ENCODE data around the gene MYOZ3. TPM values are rescaled to one million over a fixed set of nuclear protein-coding genes. Genes with fewer than 3 reads are reported as not detected.
A peak's percentile ranks its signal among the peaks of the same experiment; 100 is the strongest.

The MYOZ3 gene
- total RNA-seq, 2 donors from 2014 or later: not detected

- H3K27ac Mint-ChIP-seq: no peak overlapping the region
- ATAC-seq (no peak), DNase-seq (no peak)
- H3K4me1 Mint-ChIP-seq: peaks cover 14% of the 10 kb centered on the region
- no peaks in the 10 kb centered on the region for H3K9me3 ChIP-seq (ENCODE audit: control insufficient read depth, low read length, poor library complexity, severe bottlenecking)
- peaks cover 30% of the 10 kb centered on the region for H3K27me3 Mint-ChIP-seq
- H3K36me3 Mint-ChIP-seq (ENCODE audit: low read depth): peaks cover 2% of the 10 kb centered on the region
- no peak overlapping the region for H3K4me3 Mint-ChIP-seq
These were observed 38.9 kb upstream of the MYOZ3 start for GRCh38 chr5:150622157-150622556.

GRCh38 chr5:150623152-150623877 is 37.7 kb upstream of the MYOZ3 start:
- ATAC-seq: no peak
- Mint-ChIP-seq H3K4me3 (peak overlapping the region; percentile 92), H3K27me3 (peaks cover 39% of the 10 kb centered on the region), H3K4me1 (peaks cover 18% of the 10 kb centered on the region), H3K27ac (peak overlapping the region; percentile 57), H3K36me3 (ENCODE audit: low read depth) (peaks cover 5% of the 10 kb centered on the region)
- no peaks in the 10 kb centered on the region for H3K9me3 ChIP-seq (ENCODE audit: control insufficient read depth, low read length, poor library complexity, severe bottlenecking)
- DNase-seq: no peak

DNA sequence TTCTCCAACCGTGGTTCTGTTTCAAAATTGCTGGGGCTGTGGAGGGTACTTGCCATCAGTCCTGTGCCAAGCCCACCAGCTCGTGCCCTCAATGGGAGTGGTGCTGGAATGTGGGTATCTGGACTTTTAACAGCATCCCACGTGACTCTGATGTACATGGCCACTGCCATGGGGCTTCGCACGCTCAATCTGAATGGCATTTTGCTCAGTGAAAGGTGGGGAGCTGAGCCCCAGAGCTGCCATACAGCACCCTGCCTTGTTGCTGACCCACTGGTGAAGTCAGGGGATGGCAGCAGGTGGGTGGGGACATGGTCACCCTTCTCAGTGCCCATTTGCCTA is 37.2 kb upstream of the MYOZ3 start:
- Mint-ChIP-seq H3K36me3 (ENCODE audit: low read depth) (peaks cover 5% of the 10 kb centered on the region), H3K27ac (peak overlapping the region; percentile 57), H3K4me3 (peak overlapping the region; percentile 92), H3K4me1 (peaks cover 18% of the 10 kb centered on the region), H3K27me3 (peaks cover 39% of the 10 kb centered on the region)
- DNase-seq (no peak), ATAC-seq (no peak)
- no peaks in the 10 kb centered on the region for H3K9me3 ChIP-seq (ENCODE audit: control insufficient read depth, low read length, poor library complexity, severe bottlenecking)

- H3K27me3 Mint-ChIP-seq: peaks cover 33% of the 10 kb centered on the region
- ATAC-seq (peak; percentile 72), DNase-seq (peak in 2 of 3 donors; percentile 16 to 17)
- H3K4me3 Mint-ChIP-seq: peak overlapping the region; percentile 92
- H3K27ac Mint-ChIP-seq: peak overlapping the region; percentile 57
- H3K4me1 Mint-ChIP-seq: peaks cover 18% of the 10 kb centered on the region
- no peaks in the 10 kb centered on the region for H3K9me3 ChIP-seq (ENCODE audit: control insufficient read depth, low read length, poor library complexity, severe bottlenecking)
- peaks cover 5% of the 10 kb centered on the region for H3K36me3 Mint-ChIP-seq (ENCODE audit: low read depth)
These were observed 36.5 kb upstream of the MYOZ3 start for GRCh38 chr5:150624334-150625163.

GRCh38 chr5:150625164-150625535 is 35.9 kb upstream of the MYOZ3 start:
- H3K9me3 ChIP-seq (ENCODE audit: control insufficient read depth, low read length, poor library complexity, severe bottlenecking): no peaks in the 10 kb centered on the region
- H3K4me1 Mint-ChIP-seq: peaks cover 18% of the 10 kb centered on the region
- no peak overlapping the region for H3K27ac Mint-ChIP-seq
- no peak for DNase-seq
- H3K4me3 Mint-ChIP-seq: no peak overlapping the region
- H3K36me3 Mint-ChIP-seq (ENCODE audit: low read depth): peaks cover 5% of the 10 kb centered on the region
- peaks cover 33% of the 10 kb centered on the region for H3K27me3 Mint-ChIP-seq
- ATAC-seq: no peak

DNA sequence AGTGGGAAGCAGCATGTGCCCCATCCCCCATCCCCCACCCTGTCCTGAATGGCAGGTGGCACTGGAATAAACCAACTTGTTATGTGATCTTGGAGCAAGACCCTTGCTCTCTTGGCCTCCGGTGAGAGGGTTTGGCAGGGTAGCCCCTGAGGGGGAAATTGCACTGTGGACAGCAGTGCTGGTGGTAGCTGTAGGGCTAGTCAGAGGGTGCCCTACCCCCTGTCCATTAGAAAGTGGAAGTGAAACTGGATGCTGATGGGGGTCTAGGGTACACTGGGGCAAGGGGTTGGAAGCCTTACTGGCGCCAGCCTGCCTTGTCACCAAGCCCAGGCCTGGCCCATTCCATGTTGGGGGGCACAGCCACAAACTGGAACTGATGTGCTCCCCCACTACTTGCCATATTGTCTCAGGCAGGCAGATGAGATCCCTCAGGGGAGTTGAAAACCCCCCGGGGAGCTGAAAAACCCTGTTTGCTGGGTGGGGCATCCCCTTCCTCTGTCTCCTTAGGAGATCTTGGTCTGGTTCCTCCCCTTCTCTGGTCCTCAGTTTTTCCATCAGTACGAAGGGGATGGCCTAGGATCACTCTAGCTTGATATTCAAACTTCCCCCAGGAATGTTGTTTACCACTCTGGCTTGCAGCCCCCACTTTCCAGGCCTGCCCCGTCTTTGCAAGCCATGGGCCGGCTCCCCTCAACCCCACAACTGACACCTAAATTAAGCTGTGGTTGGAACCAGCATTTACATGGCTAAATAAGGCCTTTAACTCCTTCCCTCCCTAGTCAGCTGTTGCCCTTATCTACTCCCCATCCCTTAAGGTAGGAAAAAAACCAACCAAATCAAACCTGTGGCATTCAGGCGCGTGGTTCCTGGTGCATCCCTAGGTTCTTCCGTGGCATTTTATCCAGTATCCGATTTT is 35.0 kb upstream of the MYOZ3 start:
- Mint-ChIP-seq H3K4me3 (peak overlapping the region; percentile 41), H3K27me3 (peaks cover 37% of the 10 kb centered on the region), H3K36me3 (ENCODE audit: low read depth) (peaks cover 5% of the 10 kb centered on the region), H3K4me1 (peaks cover 18% of the 10 kb centered on the region), H3K27ac (no peak overlapping the region)
- peak; percentile 39 for ATAC-seq
- no peaks in the 10 kb centered on the region for H3K9me3 ChIP-seq (ENCODE audit: control insufficient read depth, low read length, poor library complexity, severe bottlenecking)
- no peak for DNase-seq

- DNase-seq: no peak
- Mint-ChIP-seq H3K27me3 (peaks cover 38% of the 10 kb centered on the region), H3K4me3 (no peak overlapping the region), H3K36me3 (ENCODE audit: low read depth) (peaks cover 5% of the 10 kb centered on the region), H3K4me1 (peaks cover 18% of the 10 kb centered on the region), H3K27ac (no peak overlapping the region)
- no peaks in the 10 kb centered on the region for H3K9me3 ChIP-seq (ENCODE audit: control insufficient read depth, low read length, poor library complexity, severe bottlenecking)
- no peak for ATAC-seq
These were observed 34.2 kb upstream of the MYOZ3 start for GRCh38 chr5:150626853-150627276.

DNA sequence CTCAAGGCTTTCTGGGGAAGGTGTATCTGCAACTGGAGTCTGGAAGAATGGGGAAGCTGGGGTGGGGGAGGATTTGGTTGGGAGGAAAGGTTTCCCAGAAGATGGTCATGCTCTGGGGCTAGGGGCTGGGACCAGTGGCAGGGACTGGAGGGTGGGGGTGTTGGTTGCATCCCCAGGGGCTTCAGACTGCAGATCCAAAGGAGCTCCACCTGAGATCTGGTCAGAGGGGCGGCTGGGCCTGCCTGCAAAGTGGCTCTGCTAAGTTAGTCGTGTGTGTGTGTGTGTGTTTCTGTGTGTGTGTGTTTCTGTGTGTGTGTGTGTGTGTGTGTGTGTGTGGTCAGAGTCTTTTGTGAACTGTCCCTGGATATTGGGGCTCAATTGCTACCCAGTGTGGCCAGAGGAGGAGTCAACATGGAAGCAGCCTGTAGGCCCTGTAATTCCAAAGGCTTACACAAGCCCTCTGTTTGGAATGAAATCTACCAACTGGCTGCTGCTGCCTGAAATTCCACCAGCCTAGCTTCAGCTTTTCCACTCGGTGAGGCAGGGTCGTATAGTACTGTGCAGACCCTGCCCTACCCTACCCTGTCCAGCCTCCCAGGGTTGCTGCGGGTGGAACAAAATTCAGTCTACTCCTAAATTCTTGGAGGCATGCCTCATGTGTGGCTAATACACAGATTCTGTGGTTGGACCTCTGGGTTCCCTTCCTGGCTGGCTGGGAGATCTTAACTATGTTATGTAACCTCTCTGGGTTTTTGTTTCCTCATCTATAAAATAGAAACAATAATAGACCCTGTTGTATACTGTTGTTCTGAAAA is 33.1 kb upstream of the MYOZ3 start:
- H3K27me3 Mint-ChIP-seq: peaks cover 36% of the 10 kb centered on the region
- H3K9me3 ChIP-seq (ENCODE audit: control insufficient read depth, low read length, poor library complexity, severe bottlenecking): no peaks in the 10 kb centered on the region
- peaks cover 5% of the 10 kb centered on the region for H3K36me3 Mint-ChIP-seq (ENCODE audit: low read depth)
- no peak overlapping the region for H3K27ac Mint-ChIP-seq
- no peak for ATAC-seq
- H3K4me1 Mint-ChIP-seq: peaks cover 16% of the 10 kb centered on the region
- H3K4me3 Mint-ChIP-seq: no peak overlapping the region
- no peak for DNase-seq

- Mint-ChIP-seq H3K27me3 (peaks cover 32% of the 10 kb centered on the region), H3K4me3 (no peak overlapping the region), H3K36me3 (ENCODE audit: low read depth) (peaks cover 5% of the 10 kb centered on the region), H3K27ac (no peak overlapping the region), H3K4me1 (peaks cover 8% of the 10 kb centered on the region)
- ATAC-seq (no peak), DNase-seq (no peak)
- no peaks in the 10 kb centered on the region for H3K9me3 ChIP-seq (ENCODE audit: control insufficient read depth, low read length, poor library complexity, severe bottlenecking)
These were observed 32.0 kb upstream of the MYOZ3 start for GRCh38 chr5:150628936-150629485.

GRCh38 chr5:150630016-150630415 is 31.0 kb upstream of the MYOZ3 start:
- Mint-ChIP-seq H3K36me3 (ENCODE audit: low read depth) (peaks cover 3% of the 10 kb centered on the region), H3K4me1 (peaks cover 4% of the 10 kb centered on the region), H3K27ac (no peak overlapping the region), H3K27me3 (peaks cover 29% of the 10 kb centered on the region), H3K4me3 (peak overlapping the region; percentile 7)
- DNase-seq (no peak), ATAC-seq (no peak)
- no peaks in the 10 kb centered on the region for H3K9me3 ChIP-seq (ENCODE audit: control insufficient read depth, low read length, poor library complexity, severe bottlenecking)

DNA sequence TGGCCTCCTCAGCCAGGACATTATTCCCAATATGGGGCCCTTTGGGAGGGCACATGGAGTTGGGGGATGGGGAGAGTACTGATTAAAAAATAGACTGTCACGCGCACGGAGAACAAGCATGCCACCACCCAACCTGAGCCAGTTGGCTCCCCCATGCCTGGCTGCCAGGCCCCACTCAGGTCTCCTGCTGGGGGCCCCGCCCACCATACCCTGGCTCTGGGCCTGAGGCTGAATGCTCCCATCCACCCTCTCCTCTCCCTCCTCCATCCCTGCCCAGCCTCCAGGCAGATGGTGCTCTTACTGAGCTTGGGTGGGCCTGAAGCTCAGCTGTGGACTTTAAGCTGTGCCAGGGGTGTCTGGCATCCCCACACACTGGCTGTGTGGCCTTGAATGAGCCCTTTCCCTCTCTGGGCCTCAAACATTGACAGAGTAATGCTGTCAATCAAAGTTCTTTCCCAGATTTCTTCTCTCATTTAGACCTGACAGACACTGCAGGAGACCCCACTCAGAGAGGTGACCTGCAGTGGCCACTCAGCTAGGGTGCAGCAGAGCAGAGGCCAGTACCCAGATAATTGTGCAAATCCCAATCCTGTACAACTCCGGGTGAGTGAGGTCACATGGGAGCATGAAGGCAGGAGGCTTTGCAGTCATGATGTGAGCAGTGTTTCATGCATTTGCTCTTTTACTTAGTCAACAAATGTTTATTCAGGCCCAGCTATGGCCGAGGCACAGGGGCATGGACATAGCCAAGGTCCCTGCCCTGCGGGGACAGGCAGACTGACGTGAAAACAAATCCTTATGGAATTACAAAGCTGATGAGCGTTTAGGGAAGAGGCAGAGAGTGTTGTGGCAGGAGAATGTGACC is 30.4 kb upstream of the MYOZ3 start:
- H3K27me3 Mint-ChIP-seq: peaks cover 36% of the 10 kb centered on the region
- no peak overlapping the region for H3K27ac Mint-ChIP-seq

More for the DNA sequence above, 30.4 kb upstream of the MYOZ3 start:
- no peak for ATAC-seq
- no peak for DNase-seq
- H3K9me3 ChIP-seq (ENCODE audit: control insufficient read depth, low read length, poor library complexity, severe bottlenecking): no peaks in the 10 kb centered on the region
- Mint-ChIP-seq H3K4me3 (no peak overlapping the region), H3K36me3 (ENCODE audit: low read depth) (peaks cover 3% of the 10 kb centered on the region), H3K4me1 (peaks cover 4% of the 10 kb centered on the region)

Data from T-helper 17 cell (primary cell).